ENCODE data around the gene DYRK2. TPM values are rescaled to one million over a fixed set of nuclear protein-coding genes. Genes with fewer than 3 reads are reported as not detected.

DYRK2 gene
- total RNA-seq = 12.6 and 16.7 TPM in 2 replicates

GRCh38 chr12:67648521-67649260 is at the start of gene DYRK2:
DYRK2 (plus strand) TSS chr12:67648745; CDS start chr12:67649134, 389 bp downstream.

